Posterior vena cava (tissue), 2 donors: ENCODE results near the gene CCDC92B. TPM values are rescaled to one million over a fixed set of nuclear protein-coding genes. Genes with fewer than 3 reads are reported as not detected.

ENCODE experiments used
- DNase-seq: peaks from one replicate; pipeline ENCODE4 v3.0.0-alpha.2; 2020; ENCODE audit warnings: low spot score
- intact Hi-C, 2 donors: fragments of 100-400 bp; cut with DNase I; formaldehyde crosslinking; loops; one replicate each; pipeline versions ENCODE4 v1.14.1 to v1.14.2; 2022 to 2023
- total RNA-seq, 2 donors: library from RNA; stranded (reverse); fragmentation: NEBNext Ultra II Directional; extraction: Animal tissue kit (Norgen Biotek cat#: 25700); gene quantifications; one replicate each; pipeline ENCODE4 v1.2.1, GENCODE V29; 2021
- donor health status: DM: yes; HTN: yes; CAD: no.
- donor health status: DM: yes; HTN: yes; CAD: no.

CCDC92B gene
- total RNA-seq, 2 donors from 2014 or later: 0.05 to 0.23 TPM

DNA sequence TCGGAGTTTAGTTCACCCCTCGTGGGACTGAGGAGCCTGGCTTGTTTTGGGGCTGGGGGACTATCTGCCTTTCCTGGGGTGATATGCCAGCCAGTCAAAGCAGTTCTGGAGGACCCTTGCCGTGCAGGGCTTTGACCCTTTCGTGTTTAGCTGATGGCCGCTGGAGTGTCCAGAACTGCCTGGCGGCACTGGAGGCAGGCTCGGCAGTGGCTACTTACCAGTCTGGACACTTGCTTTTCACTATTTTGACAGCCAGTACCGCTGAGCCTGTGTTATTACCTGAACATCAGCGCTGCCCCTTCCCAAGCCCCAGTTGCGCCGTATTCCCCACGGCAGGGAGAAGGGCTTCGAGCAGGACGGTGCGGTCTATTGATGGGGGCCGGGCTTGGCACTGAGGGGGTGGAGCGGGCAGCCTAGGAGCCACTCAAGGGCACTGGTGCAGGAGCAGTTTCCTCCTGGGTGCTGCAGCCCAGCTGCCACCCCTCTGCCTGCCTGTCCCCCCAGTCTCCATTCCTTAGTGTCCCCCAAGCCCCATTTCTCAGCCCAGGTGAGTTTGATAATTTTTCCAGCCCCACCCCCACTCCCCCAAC lies 18.6 kb downstream of the CCDC92B start:
- intact Hi-C loops: no loop called here
- DNase-seq: no peak

DNA sequence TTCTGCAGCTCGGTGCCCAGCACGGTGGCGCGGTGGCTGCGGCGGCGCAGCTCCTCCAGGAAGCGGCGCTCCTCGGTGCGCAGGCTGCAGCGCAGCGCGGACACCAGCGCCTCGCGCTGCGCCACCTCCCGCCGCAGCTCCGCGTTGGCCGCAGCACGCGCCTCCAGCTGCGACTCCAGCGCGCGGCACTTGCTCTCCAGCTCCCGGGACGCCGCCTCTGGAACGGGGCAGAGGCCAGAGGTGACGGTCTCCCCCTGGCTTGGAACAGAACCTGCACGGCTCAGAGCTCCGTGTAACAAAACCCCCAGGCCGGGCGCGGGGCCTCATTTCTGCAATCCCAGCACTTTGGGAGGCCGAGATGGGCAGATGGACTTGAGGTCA lies 24.7 kb downstream of the CCDC92B start:
- DNase-seq: no peak
- intact Hi-C loops: no loop called here

DNA sequence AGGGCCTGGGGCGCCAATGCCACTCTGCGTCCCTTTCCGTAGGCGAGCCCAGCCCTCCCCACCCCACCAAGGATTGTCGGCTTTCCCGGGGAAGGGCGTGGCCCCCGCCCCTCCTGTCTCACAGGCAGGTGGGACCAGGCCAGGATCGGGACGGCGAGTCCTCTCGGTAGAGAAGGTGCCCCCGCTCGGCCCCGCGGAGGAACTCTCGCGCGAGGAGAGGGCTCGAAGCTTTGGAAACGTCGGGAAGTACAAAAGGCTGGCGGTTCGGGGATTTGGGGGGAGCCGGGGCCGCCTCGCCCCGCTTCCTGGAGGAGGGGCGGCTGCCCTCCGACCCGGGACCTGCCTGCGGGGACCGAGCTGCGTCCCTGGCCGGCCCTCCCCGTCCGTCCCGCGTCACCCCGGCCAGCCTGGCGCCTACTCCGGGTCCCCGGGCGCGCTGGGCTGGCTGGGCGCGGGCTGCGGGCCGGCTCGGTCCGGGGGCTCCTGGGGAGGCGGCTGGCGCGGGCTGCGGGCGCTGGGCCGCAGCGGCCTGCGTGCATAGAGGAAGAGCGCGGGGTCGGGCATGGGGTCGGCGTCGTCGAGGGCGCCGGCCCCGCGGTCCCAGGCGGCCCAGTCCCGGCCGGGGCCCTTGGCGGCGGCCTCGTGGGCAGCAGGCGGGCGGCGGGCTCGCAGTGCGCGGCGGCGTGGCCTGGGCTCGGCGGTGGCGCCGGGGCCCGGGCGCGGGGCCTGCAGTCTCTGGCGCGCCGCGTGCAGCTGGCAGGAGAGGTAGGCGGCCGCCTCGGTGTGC lies 25.3 kb downstream of the CCDC92B start:
- intact Hi-C loops: no loop called here
- DNase-seq: no peak

DNA sequence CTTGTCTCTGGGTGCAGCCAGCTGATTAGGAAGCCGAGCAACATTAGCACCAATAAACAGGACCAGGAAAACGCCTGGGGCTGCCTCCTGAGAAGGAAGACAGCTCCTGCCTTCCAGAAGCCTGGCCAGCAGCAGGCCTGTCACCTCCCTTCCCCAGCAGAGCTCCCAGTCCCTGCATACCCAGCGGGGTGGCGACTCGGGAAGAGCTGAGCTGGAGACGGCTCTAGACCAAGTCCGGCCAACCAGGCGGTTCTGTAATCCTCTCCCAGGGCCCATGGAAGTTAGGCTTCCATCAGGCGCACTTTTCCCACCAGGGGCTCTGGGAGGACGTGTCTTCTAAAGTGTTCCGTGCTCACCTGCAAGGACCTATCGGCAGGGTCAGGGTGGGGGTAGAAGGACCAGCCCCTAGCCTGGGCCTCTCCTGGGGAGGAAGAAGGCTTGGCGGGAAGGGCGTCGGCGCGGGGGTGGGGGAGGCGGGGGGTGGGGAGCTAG lies 25.9 kb downstream of the CCDC92B start:
- no peak for DNase-seq
- intact Hi-C loops: no loop called here

DNA sequence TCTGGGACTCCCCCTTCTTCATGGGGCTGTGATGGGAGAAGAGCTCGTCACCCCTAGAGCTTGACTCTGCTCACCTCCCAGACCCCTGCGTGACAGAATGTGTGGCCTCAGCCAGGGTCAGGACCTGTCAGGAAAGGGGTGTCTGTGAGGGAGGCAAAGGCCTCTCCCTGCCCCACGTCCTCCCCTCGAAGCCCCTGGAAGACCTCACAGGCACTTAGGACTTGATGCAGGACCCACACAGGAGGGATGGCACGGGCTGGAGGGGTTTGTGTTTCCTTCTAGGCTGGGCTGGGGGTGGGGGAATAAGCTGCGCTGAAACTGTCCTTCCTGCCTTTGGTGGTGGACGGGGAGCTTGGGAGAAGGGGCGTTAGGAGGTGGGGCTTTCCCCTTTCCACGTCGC lies 26.8 kb downstream of the CCDC92B start:
- intact Hi-C loops: no loop called here
- no peak for DNase-seq

DNA sequence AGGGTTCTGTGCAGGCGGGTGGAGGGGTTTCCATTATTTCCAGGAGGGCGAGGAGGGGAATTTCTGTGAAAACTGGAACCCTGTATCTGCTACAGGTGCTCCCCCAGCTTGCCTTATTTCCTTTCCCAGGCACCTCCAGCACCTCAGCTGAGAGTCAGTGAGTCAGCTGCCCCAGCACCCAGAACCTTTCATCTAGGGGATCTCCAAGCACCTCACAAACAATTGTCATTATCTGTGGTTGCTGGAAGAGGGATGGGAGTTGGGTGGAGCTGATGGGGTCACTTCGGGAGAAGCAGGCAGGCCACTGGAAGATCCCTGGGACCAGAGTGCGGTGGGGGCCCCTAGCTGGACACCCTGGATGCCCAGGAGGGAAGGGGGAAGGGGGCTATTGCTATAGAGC lies 27.8 kb downstream of the CCDC92B start:
- intact Hi-C loops: no loop called here
- DNase-seq: no peak

DNA sequence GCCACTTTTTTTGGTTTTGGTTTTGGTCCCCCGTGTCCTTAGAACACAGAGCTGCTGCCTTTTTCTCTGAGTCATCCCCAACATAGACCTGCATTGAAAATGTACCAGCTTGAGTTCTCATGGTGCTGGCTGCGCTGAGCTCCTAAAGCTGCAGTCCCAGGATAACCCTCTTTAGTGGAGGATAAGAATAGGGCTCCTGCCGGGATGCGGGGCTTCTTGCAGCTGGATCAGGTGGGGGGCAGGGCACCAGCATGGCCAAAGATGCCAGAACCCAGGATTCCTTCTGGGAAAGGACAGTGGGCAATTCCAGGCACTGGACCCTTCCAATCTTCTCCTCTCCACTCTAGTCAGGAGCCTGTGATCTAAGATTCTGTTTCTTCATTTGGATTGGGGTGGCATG lies 29.6 kb downstream of the CCDC92B start:
- DNase-seq: no peak
- intact Hi-C loops: no loop called here

DNA sequence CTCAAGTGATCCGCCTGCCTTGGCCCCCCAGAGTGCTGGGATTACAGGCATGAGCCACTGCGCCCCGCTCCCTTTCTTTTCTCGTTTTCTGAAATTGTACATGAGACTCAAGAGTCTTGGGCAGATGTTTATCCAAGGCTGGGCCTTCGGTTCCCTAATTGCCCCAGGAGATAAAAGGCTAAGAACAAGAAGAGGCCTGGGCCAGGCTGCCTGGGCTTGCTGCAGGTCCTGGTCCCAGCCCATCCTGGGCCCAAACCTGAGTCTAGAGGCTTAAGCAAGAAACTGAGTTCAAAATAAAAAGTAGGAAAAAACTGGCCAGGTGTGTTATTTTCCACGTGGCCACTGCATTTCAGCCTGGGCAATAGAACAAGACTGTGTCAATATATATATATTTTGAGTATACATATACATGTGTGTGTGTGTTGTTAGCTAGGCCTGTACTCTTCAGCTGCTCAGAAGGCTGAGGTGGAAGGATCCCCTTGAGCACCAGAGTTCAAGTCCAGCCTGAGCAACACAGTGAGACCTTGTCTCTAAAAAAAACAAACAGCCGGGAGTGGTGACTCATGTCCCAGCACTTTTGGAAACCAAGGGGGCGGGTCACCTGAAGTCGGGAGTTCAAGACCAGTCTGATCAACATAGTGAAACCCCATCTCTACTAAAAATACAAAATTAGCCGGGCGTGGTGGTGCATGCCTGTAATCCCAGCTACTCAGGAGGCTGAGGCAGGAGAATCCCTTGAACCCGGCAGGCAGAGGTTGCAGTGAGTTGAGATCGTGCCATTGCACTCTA lies 31.1 kb downstream of the CCDC92B start:
- intact Hi-C loops: no loop called here

DNA sequence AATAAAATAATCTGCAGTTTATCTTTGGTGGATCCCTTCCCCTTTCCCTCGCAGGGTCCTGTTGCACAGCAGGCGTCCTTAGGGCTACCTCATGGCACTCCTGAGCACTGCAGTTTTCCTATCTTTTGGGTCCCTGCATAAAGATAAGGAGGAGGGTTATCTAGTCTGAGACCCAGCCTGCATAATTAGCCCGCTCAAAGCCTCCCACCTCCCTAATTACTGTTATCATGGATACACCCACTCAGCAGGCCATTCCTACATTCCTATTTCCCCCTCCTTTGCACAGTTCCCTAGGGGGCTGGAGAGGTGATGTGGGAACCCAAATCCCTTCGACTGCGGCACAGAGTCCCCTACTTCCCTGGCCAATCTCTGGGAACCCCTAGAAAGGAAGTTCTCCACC lies 32.8 kb downstream of the CCDC92B start:
- intact Hi-C loops: no loop called here

More for the DNA sequence above, 31.1 kb downstream of the CCDC92B start:
- DNase-seq: no peak

DNA sequence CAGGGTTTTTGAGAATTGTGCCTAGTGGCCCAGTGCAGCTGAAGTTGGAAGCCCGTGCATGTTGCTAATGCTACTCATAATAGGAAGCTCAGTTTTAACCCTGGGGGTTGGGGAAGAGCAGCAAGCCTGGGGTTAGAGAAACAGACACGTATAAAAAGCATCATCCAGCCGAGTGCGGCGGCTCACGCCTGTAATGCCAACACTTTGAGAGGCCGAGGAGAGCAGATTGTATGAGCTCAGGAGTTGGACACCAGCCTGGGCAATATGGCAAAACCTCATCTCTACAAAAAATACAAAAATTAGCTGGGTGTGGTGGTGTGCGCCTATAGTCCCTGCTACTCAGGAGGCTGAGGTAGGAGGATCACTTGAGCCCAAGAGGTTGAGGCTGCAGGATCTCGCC lies 35.6 kb downstream of the CCDC92B start:
- no peak for DNase-seq
- intact Hi-C loops: no loop called here

More for the DNA sequence above, 32.8 kb downstream of the CCDC92B start:
- no peak for DNase-seq

DNA sequence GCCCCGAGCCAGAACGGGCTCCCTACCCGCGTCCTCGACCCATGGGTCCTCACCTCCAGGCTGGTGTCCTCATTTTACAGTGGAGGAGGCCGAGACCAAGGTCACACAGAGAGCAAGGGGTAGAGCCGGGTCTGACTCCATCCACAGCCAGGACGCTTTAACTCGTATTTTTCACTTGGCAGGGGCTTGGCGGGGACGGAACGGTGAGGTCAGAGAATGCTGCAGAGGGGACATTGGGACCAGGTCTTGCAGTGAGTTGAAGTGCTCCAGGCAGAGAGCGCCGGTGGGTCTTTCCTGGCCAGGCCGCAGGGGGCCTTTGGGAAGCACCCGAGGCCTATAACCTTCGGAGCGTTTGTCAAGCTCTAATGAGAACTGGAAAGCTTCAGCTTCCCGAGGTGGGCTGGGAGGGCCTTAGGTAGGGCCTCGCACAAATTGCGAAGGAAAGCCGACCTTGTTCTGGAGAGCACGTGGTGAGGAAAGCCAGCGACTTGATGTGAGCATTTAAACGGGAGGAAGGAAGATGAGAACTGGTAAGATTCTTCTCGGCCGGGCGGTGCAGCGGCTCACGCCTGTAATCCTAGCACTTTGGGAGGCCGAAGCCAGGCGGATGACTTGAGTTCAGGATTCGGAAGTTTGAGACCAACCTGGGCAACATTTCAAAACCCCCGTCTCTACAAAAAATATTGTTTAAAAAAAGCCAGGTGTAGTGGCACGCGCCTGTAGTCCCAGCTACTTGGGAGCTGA lies 37.0 kb downstream of the CCDC92B start:
- intact Hi-C loops: no loop called here
- no peak for DNase-seq

DNA sequence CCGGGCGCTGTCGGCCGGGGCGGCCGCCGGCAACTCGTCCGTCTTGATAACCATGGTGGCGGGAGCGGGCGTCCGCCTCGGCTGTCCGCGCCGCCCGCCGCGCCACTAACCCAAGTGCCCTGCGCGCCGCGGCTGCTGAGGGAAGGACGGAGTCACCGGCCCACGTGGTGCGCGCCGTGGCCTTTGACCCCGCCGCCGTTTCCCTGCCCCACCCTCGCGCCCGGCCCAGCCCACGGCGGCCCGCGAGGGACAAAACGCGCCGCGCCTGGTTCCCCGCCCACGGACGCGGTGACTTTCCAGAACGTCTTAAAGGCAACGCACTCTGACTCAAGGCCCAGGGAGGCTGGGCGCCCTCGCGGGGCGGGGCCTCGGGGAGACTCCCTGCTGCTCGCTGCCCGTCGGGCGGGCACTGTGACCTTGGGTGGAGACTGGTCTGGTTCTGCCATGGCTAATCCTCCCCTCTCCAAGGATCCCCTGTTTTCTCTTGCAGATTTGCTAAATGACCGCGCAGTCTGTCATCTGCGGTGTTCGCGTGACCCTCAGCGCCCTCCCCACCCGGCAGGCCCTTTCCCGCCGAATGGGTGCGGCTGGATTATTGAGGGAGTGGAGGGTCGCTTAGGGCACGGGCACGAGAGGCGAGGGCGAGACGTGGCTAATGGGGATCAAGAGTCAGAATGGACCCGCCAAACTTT lies 37.7 kb downstream of the CCDC92B start, which contains the start of gene CLUH:
CLUH (minus strand) TSS at position 157 of the 692 bp plus-strand sequence; CDS start at position 54, 103 bp downstream.
- DNase-seq: peak; percentile 99
- intact Hi-C loops: no loop called here

DNA sequence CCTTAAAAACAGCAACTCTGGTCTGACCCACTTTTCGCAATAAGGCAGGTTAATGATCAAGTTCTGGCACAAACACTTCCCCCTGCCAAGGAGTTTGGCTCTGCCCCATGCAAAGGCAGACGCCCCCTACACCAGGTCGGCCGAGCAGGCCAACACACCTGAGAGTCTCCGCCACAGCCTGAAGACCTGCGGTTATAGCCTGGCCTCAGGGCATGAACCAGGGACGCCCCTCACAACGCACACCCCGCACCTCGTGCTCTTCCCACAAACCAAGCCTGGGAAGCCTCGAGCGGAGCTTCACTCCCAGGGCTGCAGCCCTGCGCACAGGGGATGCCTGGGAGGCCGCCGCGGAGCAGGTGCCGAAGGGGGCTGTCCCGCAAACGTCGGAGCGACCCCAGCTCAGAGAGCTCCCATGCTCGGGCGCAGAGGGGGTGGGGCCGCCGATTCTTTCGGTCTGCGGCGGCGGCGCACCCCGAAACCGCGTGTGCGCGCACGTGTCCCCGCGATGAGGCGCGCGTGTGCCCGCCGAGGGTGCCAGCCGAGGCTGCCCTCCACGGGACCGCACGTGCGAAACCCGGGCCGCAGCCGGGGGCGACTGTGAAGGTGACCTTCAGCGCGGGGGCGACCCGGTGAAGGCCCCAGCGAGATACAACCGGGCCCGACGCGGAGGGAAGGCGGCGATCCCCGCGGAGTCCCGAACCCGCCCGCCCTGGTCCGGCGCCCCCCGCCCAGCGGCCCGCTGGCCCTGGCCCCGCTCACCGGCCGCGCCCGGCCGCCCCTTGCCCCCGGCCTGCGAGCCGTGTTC lies 38.4 kb downstream of the CCDC92B start:
- DNase-seq: peak; percentile 82

DNA sequence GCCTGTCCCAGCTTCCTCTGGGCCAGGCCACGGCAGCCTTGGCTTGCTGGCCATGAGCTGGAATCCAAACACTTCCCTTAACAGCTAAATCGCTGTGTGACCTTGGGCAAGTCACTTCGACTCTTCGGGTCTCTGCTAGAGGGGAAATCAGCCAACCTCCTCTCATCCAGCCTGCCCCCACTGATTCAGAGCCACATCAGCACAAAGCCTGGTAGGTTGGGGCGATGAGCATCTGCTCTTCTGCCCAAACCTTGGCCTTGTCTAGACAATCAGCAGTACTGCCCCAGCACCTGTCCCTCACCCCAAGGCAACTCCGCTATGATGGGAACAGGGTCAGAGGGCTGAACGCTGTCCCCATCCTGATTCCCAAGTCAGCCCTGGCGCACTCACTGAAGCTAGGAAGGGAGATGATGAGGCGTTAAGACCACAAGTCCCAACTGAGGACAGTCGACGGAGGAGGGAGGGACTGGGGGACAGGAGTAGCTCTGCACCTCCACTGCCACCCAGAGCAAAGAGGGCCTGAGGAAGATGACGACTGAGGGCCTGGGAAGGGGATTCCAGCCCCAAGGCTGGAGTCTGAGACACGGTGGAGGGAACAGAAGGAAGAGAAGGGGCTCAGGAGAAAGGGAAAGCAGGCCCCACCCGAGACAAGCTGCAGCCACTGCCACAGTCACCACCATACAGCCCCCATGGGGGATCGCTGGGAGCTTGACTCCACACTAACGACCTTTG lies 39.2 kb downstream of the CCDC92B start:
- DNase-seq: peak; percentile 76
- intact Hi-C loops: no loop called here

More for the DNA sequence above, 38.4 kb downstream of the CCDC92B start:
- intact Hi-C loops: no loop called here

DNA sequence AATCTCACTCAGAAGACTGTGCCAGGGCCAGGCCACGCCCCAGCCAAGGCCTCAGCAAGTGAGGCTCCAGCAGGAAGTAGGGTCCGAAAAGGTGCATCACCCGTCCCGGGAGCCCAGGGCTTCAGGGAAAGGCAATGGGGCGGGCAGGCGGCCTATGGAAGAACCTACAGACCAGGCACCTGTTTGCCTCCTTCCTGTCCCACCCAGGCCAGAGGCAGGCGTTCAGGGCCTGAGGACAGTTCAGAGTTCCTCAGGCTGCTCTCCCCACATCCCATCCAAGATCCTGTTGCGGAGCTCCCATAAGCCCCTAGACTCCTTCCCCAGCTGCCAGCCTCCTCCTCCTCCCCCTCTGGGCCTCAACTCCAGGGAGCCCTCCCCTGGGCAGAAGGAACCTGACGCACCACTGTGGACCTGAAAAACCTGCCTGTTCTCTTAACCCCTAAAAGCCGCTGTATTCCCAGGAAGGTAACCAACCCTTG lies 40.2 kb downstream of the CCDC92B start:
- peak; percentile 79 for DNase-seq
- intact Hi-C loops: loop anchor here in 1 of 2 donors (10.0 kb wide), 1 partner anchor 1054 kb away; no protein-coding TSS in a partner anchor

DNA sequence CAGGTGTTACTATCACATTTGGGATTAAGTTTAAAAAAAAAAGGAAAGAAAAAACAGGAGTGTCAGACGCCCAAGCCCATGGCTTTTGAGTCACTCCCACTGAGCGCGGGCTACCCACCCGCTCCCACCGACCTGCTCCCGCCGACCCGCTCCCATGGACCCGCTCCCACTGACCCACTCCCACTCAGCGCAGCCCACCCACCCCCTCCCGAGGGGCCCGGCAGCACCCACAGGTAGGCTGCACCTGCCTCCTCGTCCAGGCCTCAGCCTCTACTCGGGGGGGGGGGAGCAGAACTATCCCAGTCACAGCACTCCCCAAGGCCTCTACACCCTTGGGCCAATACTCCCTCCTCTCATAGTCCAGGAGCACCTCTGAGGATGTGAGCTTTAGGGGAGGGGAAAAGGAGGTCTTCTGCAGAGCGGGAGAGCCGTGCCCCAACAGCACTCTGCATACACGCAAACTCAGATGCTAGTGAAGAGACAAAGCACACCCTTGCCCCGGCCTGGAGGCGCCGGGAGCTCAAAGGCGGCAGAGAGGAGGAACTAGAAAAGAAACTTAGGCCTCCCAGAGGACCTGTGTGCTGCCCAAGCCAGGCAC lies 40.8 kb downstream of the CCDC92B start:
- DNase-seq: peak; percentile 79
- intact Hi-C loops: loop anchor here in 1 of 2 donors (10.0 kb wide), 1 partner anchor 1054 kb away; no protein-coding TSS in a partner anchor
